Cardiac fibroblast (primary cell): ENCODE results near the gene FAM9A.
"Not testable (repeated sequence)": the region's sequence is repeated elsewhere in the genome, so short reads cannot be mapped to it uniquely, and the experiment has no call there.

Source experiments
- DNase-seq, 2 donors: peaks; one replicate each; pipeline versions ENCODE4 v3.0.0 to v3.0.0-alpha.2; 2010; ENCODE audit warnings: low read depth in 2 of 2
- H3K4me3 ChIP-seq, 2 donors: replicated peaks in 1 of 2; 1 replicate in 1 of 2; 2 replicates in 1 of 2; pipeline ENCODE4 v1.5.1; 2011; ENCODE audit warnings: low read depth in 2 of 2, low read length in 2 of 2, mild to moderate bottlenecking in 2 of 2, moderate library complexity in 1 of 2
- CTCF ChIP-seq: IDR thresholded peaks from one replicate; pipeline ENCODE4 v1.5.1; 2011; ENCODE audit warnings: low read depth, mild to moderate bottlenecking, low read length, inconsistent platforms

FAM9A gene

GRCh38 chrX:8783097-8783713 is 18.0 kb downstream of the FAM9A start:
- peak; percentile 45 for TF ChIP-seq CTCF
- DNase-seq = peak; percentile 23 to 32
- H3K4me3 ChIP-seq = no peak overlapping the region

GRCh38 chrX:8782595-8782994 is 18.6 kb downstream of the FAM9A start:
- TF ChIP-seq CTCF = no peak
- no peak overlapping the region for H3K4me3 ChIP-seq
- DNase-seq = no peak

- not testable (repeated sequence) for DNase-seq, H3K4me3 ChIP-seq
These were observed 19.3 kb downstream of the FAM9A start for GRCh38 chrX:8781921-8782320.

- no peak for TF ChIP-seq CTCF
- no peak overlapping the region for H3K4me3 ChIP-seq
- DNase-seq = no peak
These were observed 28.1 kb downstream of the FAM9A start for GRCh38 chrX:8773117-8773516.

- DNase-seq = no peak
- no peak for TF ChIP-seq CTCF
- no peak overlapping the region for H3K4me3 ChIP-seq
These were observed 41.2 kb downstream of the FAM9A start for GRCh38 chrX:8760021-8760420.

- H3K4me3 ChIP-seq, DNase-seq: not testable (repeated sequence)
These were observed 42.5 kb downstream of the FAM9A start for GRCh38 chrX:8758706-8759105.

GRCh38 chrX:8757609-8758389 is 43.4 kb downstream of the FAM9A start:
- H3K4me3 ChIP-seq = not testable (repeated sequence)
- DNase-seq = peak in 1 of 2 donors; percentile 1

GRCh38 chrX:8755813-8756212 is 45.4 kb downstream of the FAM9A start:
- H3K4me3 ChIP-seq = no peak overlapping the region
- DNase-seq = no peak
- no peak for TF ChIP-seq CTCF
